Erythroblast (primary cell): ENCODE measurements around the gene GLRX3.

Experiments
- GATA1 ChIP-seq: IDR thresholded peaks from 2 replicates; pipeline ENCODE4 v1.6.1; 2011; ENCODE audit warnings: low read depth, mild to moderate bottlenecking, control low read depth, low read length, moderate library complexity
- POLR2A ChIP-seq: IDR thresholded peaks from 2 replicates; pipeline ENCODE4 v1.6.1; 2011; ENCODE audit warnings: mild to moderate bottlenecking, low read length

DNA sequence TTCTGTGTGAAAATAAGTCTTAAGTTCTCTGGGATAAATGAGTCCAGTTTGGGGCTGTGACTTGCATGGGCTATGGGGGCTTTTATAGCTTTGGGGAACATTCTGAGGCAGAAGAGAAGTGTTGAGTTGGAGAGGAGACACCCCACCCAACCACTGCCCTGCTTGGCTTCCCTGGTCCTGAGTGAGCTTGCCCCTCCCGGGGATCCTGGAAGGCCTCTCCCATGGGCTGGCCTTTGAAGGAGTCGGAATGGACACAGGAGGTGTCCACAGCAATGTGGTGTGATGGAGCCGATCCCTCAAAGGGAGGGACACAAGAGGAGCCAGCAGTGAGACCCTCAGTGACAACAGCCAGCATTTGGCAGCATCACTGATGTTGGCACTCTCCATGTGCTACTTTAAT lies 89.8 kb downstream of the GLRX3 start:
- no peak for TF ChIP-seq POLR2A
- no peak for TF ChIP-seq GATA1
